Gastrocnemius medialis (tissue), 4 donors: ENCODE measurements around the gene C20orf204. TPM values are rescaled to one million over a fixed set of nuclear protein-coding genes. Genes with fewer than 3 reads are reported as not detected.

Experiments
- ATAC-seq, 2 donors: fragments of 150-250 bp; one replicate each; pipeline ENCODE4 v1.9.1; 2016
- DNase-seq, 2 donors: peaks; one replicate each; pipeline ENCODE4 v3.0.0-alpha.2; 2019
- H3K27ac ChIP-seq, 4 donors: fragments of 200-600 bp; sonication (generic); 1 replicate in 1 of 4; 2 replicates in 3 of 4; pipeline ENCODE4 v1.5.1; 2016 to 2018; ENCODE audit warnings: mild to moderate bottlenecking in 2 of 4, moderate library complexity in 1 of 4
- H3K27me3 ChIP-seq, 3 donors: fragments of 200-600 bp; sonication (generic) in 2 of 3; 1 replicate in 1 of 3; 2 replicates in 2 of 3; pipeline versions ENCODE4 v1.5.1 to v1.6.0; 2016 to 2019; ENCODE audit warnings: mild to moderate bottlenecking in 1 of 3, moderate library complexity in 1 of 3
- H3K36me3 ChIP-seq, 2 donors: fragments of 200-600 bp; sonication (generic) in 1 of 2; one replicate each; pipeline ENCODE4 v1.5.1; 2017 to 2018
- H3K4me1 ChIP-seq, 2 donors: fragments of 200-600 bp; sonication (generic) in 1 of 2; one replicate each; pipeline ENCODE4 v1.5.1; 2016 to 2017; ENCODE audit warnings: mild to moderate bottlenecking in 2 of 2
- H3K4me3 ChIP-seq, 4 donors: fragments of 200-600 bp; sonication (generic) in 3 of 4; 1 replicate in 1 of 4; 2 replicates in 3 of 4; pipeline ENCODE4 v1.5.1; 2016 to 2019; ENCODE audit warnings: mild to moderate bottlenecking in 2 of 4
- H3K9me3 ChIP-seq, 3 donors: fragments of 200-600 bp; sonication (generic) in 2 of 3; 1 replicate in 1 of 3; 2 replicates in 2 of 3; pipeline ENCODE4 v1.5.1; 2016 to 2019
- CTCF ChIP-seq, 5 experiments: fragments of 450-650 bp in 3 of 5; fragments of 200-600 bp in 2 of 5; sonication (generic) in 2 of 5; IDR thresholded peaks in 4 of 5; conservative IDR thresholded peaks in 1 of 5; 1 replicate in 4 of 5; 2 replicates in 1 of 5; pipeline ENCODE4 v1.5.1; 2016 to 2019; ENCODE audit warnings: antibody characterized with exemption in 5 of 5, mild to moderate bottlenecking in 3 of 5, moderate library complexity in 3 of 5
- POLR2A ChIP-seq, 2 donors: fragments of 450-650 bp; IDR thresholded peaks; one replicate each; pipeline ENCODE4 v1.6.1; 2017; ENCODE audit warnings: antibody characterized with exemption in 2 of 2, mild to moderate bottlenecking in 2 of 2, moderate library complexity in 2 of 2
- in situ Hi-C, 4 donors: fragments of 200-750 bp; cut with MboI; loops; one replicate each; pipeline versions ENCODE4 v1.15.0 to v1.8.0; 2017; ENCODE audit warnings: low sequenced_read_pairs in 4 of 4
- intact Hi-C: fragments of 100-400 bp; cut with DNase I; formaldehyde crosslinking; loops from one replicate; pipeline ENCODE4 v1.15.1; 2023; ENCODE audit warnings: low total_unique reads
- total RNA-seq, 4 donors: library from RNA; depleted of rRNA; stranded (reverse); fragments of >200 nt; gene quantifications; one replicate each; pipeline versions ENCODE4 v1.1.0 to v1.2.3, GENCODE V29; 2016

Gene C20orf204
- total RNA-seq, 4 donors from 2014 or later: 0.16 to 0.66 (median 0.33) TPM; not detected in 1

- no peak for DNase-seq
- Histone ChIP-seq H3K27me3 (peaks cover 23 to 36% (median 29%) of the 10 kb centered on the region in 3 donors), H3K9me3 (no peaks in the 10 kb centered on the region), H3K27ac (peak overlapping the region; percentile 71 to 83 (median 76)), H3K4me3 (peak overlapping the region in 2 of 4 donors; percentile 41 to 54), H3K36me3 (no peaks in the 10 kb centered on the region), H3K4me1 (no peaks in the 10 kb centered on the region)
- TF ChIP-seq CTCF (IDR thresholded peaks at IDR 0.05 in 4 of 5, conservative IDR thresholded peaks at IDR 0.05 in 1 of 5) (no peak), POLR2A (IDR thresholded peaks at IDR 0.05) (no peak)
- ATAC-seq: no peak
- in situ Hi-C loops (no loop called here), intact Hi-C loops (no loop called here)
These were observed 15.1 kb downstream of the C20orf204 start for GRCh38 chr20:64051033-64051452.

- peak overlapping the region; percentile 71 to 83 (median 78) for H3K27ac ChIP-seq
- TF ChIP-seq POLR2A (IDR thresholded peaks at IDR 0.05) (peak; percentile 32 to 55), CTCF (IDR thresholded peaks at IDR 0.05 in 4 of 5, conservative IDR thresholded peaks at IDR 0.05 in 1 of 5) (no peak)
- no peaks in the 10 kb centered on the region for H3K4me1 ChIP-seq
- peak; percentile 39 to 43 for ATAC-seq
- intact Hi-C loops (no loop called here), in situ Hi-C loops (no loop called here)
- H3K36me3 ChIP-seq: no peaks in the 10 kb centered on the region
- H3K9me3 ChIP-seq: no peaks in the 10 kb centered on the region
- H3K4me3 ChIP-seq: peak overlapping the region in 2 of 4 donors; percentile 1 to 11
- H3K27me3 ChIP-seq: peaks cover 19 to 29% (median 24%) of the 10 kb centered on the region in 3 donors
- peak in 1 of 2 donors; percentile 29 for DNase-seq
These were observed 15.8 kb downstream of the C20orf204 start for GRCh38 chr20:64051561-64052325.

- in situ Hi-C loops (no loop called here), intact Hi-C loops (no loop called here)
- ATAC-seq (no peak), DNase-seq (no peak)
- Histone ChIP-seq H3K9me3 (no peaks in the 10 kb centered on the region), H3K36me3 (no peaks in the 10 kb centered on the region), H3K27me3 (peaks cover 19 to 24% (median 23%) of the 10 kb centered on the region in 3 donors), H3K4me1 (no peaks in the 10 kb centered on the region), H3K4me3 (peak overlapping the region in 2 of 4 donors; percentile 1 to 11), H3K27ac (peak overlapping the region; percentile 65 to 80 (median 76))
- TF ChIP-seq POLR2A (IDR thresholded peaks at IDR 0.05): no peak
- TF ChIP-seq CTCF (IDR thresholded peaks at IDR 0.05 in 4 of 5, conservative IDR thresholded peaks at IDR 0.05 in 1 of 5): no peak
These were observed 16.3 kb downstream of the C20orf204 start for GRCh38 chr20:64052326-64052722.

- DNase-seq: no peak
- Histone ChIP-seq H3K27me3 (peaks cover 14 to 17% (median 17%) of the 10 kb centered on the region in 3 donors), H3K36me3 (no peaks in the 10 kb centered on the region), H3K9me3 (no peaks in the 10 kb centered on the region), H3K27ac (peak overlapping the region; percentile 65 to 80 (median 76)), H3K4me3 (peak overlapping the region in 1 of 4 donors; percentile 8), H3K4me1 (no peaks in the 10 kb centered on the region)
- intact Hi-C loops: no loop called here
- ATAC-seq: no peak
- TF ChIP-seq POLR2A (IDR thresholded peaks at IDR 0.05) (no peak), CTCF (IDR thresholded peaks at IDR 0.05 in 4 of 5, conservative IDR thresholded peaks at IDR 0.05 in 1 of 5) (no peak)
- in situ Hi-C loops: no loop called here
These were observed 17.2 kb downstream of the C20orf204 start for GRCh38 chr20:64052987-64053840.
